ENCODE results near the gene MAPK8IP1.

The MAPK8IP1 gene

GRCh38 chr11:45860348-45860747, 25.1 kb upstream of the MAPK8IP1 start:
- DNase-seq (ENCODE audit: low read depth), result no peak

GRCh38 chr11:45860764-45861510, 24.5 kb upstream of the MAPK8IP1 start:
- no peak for DNase-seq (ENCODE audit: low read depth)

- no peak for DNase-seq (ENCODE audit: low read depth)
Observed at GRCh38 chr11:45864041-45864440, 21.4 kb upstream of the MAPK8IP1 start.

GRCh38 chr11:45869551-45869950, 15.9 kb upstream of the MAPK8IP1 start:
- no peak for DNase-seq (ENCODE audit: low read depth)

- DNase-seq (ENCODE audit: low read depth), result no peak
Observed at GRCh38 chr11:45870706-45871105, 14.7 kb upstream of the MAPK8IP1 start.

- DNase-seq (ENCODE audit: low read depth), result no peak
Observed at GRCh38 chr11:45871638-45872037, 13.8 kb upstream of the MAPK8IP1 start.

GRCh38 chr11:45872651-45873356, 12.6 kb upstream of the MAPK8IP1 start:
- DNase-seq (ENCODE audit: low read depth), result peak; percentile 37

GRCh38 chr11:45876401-45876800, 9.1 kb upstream of the MAPK8IP1 start:
- DNase-seq (ENCODE audit: low read depth), result no peak

- DNase-seq (ENCODE audit: low read depth), result no peak
Observed at GRCh38 chr11:45877221-45877620, 8.2 kb upstream of the MAPK8IP1 start.

GRCh38 chr11:45877845-45878244, 7.6 kb upstream of the MAPK8IP1 start:
- no peak for DNase-seq (ENCODE audit: low read depth)

- no peak for DNase-seq (ENCODE audit: low read depth)
Observed at GRCh38 chr11:45879803-45880686, 5.4 kb upstream of the MAPK8IP1 start.

GRCh38 chr11:45880772-45881570, 4.5 kb upstream of the MAPK8IP1 start:
- no peak for DNase-seq (ENCODE audit: low read depth)

GRCh38 chr11:45881708-45882368, 3.6 kb upstream of the MAPK8IP1 start:
- no peak for DNase-seq (ENCODE audit: low read depth)

- no peak for DNase-seq (ENCODE audit: low read depth)
Observed at GRCh38 chr11:45884596-45885185, 760 bp upstream of the MAPK8IP1 start.

GRCh38 chr11:45885921-45886721, 670 bp downstream of the MAPK8IP1 start:
- DNase-seq (ENCODE audit: low read depth), result no peak

- no peak for DNase-seq (ENCODE audit: low read depth)
Observed at GRCh38 chr11:45886816-45887520, 1.5 kb downstream of the MAPK8IP1 start.

GRCh38 chr11:45887587-45887986, 2.1 kb downstream of the MAPK8IP1 start:
- DNase-seq (ENCODE audit: low read depth), result no peak

GRCh38 chr11:45889555-45889954, 4.1 kb downstream of the MAPK8IP1 start:
- no peak for DNase-seq (ENCODE audit: low read depth)

GRCh38 chr11:45889966-45890365, 4.5 kb downstream of the MAPK8IP1 start:
- DNase-seq (ENCODE audit: low read depth), result no peak

All from stromal cell of bone marrow (primary cell).